GM19240 (cell line): ENCODE data around the gene KCND3.

ENCODE experiments used
- DNase-seq: peaks from one replicate; pipeline ENCODE4 v3.0.0; 2011; ENCODE audit warnings: low spot score; ENCODE audit not compliant: insufficient read length

KCND3 gene

DNA sequence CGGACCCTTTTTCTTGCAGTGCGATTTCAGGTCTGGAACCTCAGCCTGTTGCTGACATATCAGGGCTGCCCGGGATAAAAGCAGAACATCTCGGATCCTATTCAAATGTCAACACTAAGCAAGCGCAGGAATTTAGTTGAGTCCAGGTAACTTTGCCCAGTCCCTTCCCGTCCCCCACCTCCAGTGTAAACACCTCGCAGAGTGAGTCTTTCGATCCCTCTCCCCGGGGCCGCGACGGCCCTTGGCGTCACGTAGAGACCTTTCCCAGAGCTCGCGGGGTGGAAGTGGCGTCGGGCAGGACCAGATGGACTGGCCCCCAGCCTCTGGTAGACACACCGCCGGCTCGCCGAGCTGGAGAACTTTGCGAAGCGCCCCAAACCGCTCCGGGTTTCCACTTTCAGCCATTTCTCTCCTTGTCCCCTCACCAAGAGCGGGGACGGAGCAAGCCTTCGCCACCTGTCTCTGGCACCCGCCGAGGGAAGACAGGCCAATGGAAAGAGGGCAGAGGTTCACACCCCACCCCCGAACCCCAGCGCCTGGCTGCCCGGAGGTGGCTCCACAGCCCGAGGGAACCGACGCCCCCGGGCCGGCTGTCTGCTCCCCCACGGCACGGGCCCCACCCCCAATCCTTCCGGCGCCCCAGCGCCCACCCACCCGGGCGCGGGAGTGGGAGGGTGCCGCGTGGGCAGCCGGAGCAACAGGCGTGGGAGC is 570 bp downstream of the KCND3 start:
- DNase-seq: no peak

DNA sequence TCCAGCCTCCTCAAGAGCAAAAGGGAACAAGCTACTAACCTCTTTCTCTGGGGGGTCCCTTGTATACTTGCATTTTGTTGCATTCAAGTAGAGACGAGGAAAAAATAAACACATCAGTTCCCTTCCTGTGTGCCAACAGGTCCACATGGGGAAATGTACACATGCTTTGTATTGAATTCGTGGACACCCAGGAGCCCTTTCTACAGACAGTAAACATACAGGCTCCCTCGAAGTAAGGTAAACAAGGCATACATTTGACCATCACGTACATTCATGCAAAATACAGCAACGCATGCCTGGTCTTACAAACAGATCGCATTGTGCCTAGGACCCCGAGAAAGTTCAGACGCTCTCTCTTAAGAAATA is 1.1 kb downstream of the KCND3 start:
- DNase-seq: no peak

DNA sequence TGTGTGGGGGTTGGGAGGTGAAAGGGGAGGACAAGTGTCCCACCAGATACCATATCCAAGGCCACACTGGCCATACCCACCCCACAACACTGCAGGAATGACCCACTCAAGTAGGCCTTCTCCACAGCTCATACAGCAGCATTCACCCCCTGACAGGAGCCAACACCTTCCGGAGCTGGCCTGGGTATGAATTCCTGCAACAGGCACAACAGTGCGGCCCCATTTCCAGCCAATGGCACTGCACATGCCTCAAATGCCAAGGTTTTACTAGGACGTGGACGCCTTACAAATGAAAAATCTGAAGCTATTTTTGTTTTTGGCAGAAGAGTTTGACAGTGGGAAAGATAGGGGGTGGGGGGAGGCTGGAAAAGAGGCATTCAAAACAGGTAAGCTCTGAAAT is 2.0 kb downstream of the KCND3 start:
- no peak for DNase-seq

DNA sequence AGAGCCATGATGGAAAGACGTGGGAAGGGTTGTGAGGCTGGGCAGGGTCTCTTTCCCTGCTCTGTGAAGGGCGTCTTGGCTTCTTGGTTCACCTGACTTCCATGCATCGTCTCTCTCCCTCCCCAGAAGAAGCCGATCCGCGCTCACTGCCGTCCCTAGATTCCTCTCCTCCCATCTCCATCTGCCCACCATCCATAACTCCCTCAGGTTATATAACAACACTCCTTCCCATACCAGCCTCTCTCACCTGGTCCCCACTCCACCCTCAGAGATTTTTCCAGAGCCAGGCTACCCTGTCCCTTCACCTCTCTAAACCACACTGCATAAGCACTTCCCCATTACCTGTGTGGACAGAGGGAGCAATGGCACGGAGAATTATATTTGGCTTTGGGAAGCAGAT is 6.0 kb downstream of the KCND3 start:
- DNase-seq: no peak

DNA sequence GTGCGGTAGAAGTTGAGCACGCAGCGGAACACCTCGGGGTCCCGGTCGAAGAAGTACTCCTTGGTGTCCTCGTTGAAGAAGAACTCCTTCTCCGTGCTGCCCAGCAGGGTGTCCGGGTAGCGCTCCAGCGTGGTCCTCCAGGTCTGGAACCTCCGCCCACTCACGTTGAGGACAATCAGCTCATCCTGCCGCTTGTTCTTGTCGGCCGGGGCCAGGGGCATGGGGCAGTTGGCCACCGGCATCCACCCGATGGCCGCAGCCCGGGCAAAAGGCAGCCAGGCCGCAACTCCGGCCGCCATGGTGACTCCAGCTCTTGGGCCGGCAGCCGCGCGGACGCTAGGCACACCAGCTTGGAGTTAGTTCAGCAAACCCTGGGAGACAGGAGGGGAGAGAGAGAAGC is 7.0 kb downstream of the KCND3 start:
- no peak for DNase-seq

DNA sequence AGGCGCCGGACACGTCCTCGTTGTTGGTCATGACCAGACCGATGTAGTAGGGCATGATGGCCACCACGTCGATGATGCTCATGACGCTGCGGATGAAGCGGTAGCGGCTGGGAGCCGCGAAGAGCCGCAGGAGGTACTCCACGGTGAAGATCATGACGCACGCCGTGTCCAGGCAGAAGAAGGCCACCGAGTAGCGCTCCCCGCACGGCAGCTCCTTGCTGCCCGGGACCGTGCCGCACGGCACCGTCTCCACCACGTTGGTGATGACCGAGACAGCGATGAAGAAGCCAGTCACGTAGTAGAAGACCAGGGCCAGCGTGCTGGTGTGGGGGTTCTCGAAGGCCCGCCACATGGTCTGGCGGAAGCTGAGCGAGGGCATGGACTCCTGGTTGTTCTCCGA is 7.6 kb downstream of the KCND3 start:
- no peak for DNase-seq

DNA sequence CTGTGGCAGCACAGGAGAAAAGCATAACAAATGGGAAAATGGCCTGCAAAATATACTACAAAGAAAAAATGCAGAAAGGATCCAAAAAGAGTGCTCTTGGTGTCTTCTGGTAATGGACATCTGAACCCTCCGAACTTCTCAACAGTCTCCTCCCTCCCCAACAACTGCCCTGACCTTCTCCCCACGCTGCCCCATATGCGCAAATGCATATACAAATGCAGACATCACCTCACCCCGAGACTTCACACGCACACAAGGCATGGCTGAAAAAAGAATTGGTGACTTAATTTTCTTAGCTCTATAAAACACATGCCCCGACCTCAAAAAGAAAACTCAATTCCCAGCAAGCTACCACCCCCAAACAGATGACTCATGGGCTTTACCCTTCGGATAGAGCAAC is 8.4 kb downstream of the KCND3 start:
- DNase-seq: no peak

DNA sequence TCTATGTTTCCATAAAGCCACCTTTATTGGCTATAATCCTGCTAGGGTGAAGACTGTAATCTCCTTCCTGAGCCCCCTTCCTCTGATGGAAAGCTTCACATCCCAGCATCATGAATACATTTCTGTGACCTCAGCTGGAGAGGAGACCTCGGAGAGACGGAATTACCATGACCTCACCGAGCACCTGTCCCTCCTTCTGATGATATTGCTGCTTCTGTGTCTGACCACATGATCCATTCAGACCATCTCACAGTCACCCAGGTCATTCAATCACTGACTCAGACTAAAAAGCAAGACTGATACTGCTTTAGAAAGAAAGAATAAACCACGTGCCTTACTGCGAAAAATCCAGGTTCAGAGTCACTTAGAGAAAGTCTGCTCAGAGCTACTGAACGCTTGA is 8.8 kb downstream of the KCND3 start:
- DNase-seq: no peak

DNA sequence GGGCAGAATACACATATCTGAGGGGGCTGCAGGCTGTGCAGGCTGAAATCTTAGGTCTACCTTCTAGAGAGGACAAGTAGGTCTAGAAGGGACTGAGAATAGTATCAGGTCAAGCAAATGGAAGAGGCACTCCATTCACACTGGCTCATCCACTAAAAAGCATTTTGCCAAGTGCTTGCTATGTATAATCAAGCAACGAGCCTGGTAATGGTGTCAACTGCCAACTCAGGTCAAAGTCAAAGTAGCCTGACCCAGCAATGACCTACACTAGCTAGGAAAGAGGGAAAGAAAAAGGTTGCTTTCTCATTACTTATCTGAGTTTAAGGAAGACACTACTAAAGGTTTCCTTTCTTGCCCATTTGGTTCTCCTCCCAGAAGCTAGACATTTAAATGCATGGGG is 10.8 kb downstream of the KCND3 start:
- no peak for DNase-seq

DNA sequence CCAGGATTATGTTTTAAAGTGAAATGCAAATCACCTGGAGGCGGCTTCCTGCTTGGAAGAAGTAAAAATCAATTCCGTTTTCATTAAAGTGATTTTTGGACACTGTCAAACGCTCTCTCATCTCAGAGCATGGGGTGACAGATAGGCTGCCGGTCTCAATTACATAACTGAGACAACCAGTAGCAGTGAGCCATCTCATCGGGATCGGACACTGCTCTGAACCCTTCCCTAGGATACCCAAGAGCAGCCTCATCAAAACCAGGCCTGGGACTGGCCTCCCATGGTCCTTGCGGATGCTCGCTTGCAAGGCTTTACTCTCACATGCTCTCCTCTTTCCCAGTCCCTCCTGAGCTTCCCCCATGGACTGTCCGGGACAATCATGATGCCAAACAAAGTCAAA is 12.1 kb downstream of the KCND3 start:
- no peak for DNase-seq

DNA sequence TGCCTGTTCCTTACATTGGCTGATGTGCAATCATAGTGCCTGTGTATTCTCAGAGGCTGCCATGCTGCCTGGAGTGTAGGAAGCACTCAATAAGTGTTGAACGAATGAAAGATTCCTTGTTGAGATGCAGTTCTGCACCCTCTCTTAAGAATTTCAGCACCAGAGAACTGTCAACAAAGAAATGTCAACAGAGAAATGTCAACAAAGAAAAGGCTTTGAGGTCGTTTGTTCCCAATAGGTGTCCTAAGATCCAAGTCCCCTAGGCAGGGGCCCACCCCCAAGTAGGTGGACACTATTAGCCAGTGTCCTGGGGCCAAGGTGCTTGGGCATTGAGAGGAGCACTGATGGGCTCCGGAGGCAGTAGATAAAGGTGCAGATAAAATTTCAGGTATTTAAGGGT is 12.6 kb downstream of the KCND3 start:
- DNase-seq: no peak

DNA sequence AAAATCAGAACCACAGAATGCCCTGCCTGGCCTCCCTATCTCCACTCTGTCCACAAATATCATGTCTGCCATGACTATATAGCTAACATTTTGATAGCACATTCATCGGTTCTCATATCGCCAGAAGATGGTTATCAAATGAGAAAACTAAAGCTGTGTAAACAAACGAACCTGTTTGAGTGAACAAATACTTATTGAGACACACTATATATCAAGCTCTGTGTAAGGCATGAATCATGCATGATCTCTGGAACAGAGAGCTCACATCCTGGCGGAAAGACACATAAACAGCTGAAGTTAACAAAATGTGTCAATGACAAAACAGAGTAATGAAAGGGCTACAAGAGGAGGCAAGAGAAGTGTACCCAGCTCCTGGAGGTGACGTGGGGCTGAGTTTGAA is 13.1 kb downstream of the KCND3 start:
- no peak for DNase-seq

DNA sequence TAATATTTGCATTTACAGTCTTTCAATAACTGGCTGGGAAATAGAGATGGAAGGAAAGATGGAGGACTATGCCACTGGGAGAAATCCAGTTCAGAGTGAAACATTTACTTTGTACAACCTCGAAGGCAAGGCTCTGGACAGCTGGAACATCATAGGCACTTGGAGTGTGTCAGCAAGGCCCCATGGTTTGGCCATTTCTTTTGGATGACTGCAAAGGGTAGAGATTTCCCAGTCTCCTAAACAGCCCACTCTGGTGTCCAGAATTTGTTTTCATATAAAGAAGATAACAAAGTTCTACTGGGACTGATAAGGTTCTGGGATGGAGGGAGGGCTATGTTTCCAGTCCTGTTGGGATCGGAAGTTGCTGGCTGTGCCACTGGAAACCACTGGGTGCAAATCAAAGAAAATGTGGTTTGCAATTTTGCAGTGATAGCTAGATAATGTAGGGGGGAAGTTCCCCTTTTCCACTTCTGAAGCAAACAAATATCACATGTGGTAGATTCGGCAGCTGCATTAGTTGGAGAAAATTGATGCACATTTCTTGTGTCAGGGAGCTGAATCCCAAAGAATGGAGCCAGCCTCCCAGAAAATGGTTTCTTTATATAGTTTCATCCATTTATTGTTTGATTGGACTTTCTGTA is 16.2 kb downstream of the KCND3 start:
- no peak for DNase-seq

DNA sequence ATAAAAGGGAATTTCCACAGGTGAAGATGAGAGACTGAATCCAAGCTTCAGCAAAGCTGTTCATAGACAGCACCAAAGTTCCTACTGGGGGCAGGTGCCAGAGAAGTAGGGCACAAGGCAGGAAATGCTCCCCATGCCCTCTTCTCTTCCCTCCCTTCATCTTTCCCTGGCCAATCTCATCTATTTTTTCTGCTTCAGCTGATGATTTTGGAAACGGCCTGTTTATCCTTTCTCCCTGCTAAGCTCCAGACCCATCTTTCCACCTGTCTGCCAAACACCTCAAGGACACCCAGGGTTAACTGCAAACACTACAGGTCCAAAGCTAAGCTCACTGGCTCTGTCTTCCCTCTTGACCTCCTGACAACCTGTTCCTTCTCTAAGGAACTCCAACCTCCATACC is 18.1 kb downstream of the KCND3 start:
- DNase-seq: no peak

DNA sequence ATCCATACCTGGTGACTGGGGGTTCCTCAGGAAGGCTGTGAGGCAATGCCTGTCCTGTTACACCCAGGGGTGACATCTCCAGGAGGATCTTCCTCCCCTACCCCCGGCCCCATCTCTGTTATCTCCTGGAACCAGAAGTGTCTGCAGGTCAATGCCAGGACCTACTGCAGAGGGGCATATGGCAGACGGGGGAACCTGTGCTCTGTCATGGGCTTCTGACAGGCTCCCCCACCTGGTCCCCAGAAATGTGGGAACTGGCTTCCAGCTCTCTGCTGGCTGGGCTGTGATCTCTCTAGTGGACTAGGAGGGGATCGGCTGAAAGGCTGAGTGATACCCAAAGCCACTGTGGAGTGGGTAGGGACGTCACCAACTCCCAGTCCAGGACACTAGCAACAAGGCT is 21.0 kb downstream of the KCND3 start:
- DNase-seq: no peak

DNA sequence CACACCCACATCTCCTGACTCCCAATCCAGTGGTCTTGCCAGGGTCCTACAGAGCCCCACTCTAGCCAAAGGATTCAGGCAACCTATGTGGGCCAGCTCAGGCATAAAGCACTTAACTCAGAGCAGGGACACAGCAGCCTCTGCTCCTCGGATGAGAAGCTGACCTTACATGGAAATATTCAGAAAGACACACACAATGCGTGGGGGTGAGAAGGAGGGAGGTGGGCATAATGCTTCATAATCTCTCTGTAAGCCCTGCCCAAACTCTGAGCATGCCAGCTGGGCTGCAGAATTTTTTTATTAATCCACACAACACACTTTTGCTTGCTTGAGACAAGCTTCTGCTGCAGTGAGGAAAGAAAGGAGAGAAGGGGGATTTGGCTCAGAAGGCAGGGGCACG is 21.6 kb downstream of the KCND3 start:
- no peak for DNase-seq

DNA sequence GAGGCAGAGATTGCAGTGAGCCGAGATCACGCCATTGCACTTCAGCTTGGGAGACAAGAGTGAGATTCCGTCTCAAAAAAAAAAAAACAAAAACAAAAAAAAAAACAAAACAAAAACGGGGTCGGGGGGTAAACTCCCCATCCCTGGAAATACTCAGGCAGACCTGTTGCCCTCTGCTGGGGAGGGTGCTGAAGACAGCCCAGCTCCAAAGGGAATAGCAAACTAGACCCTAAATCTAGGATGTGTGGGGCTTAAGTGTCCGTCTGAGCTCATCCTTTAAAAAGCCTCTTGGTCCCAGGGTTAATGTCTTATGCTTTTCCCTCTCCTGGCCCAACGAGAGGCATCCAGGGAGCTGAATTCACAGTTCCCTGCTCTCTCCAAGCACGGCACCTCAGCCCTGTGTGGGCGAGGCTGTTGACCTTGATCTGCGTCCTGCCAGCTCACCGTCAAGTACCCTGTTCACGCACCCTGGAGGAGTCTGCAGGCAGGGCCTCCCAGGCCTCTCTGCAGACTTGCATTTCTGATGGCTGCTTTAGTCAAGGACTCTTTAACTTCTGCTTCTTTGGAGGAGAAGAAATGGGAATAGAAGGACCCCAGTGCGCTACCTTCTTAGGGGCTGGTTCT is 22.3 kb downstream of the KCND3 start:
- no peak for DNase-seq

DNA sequence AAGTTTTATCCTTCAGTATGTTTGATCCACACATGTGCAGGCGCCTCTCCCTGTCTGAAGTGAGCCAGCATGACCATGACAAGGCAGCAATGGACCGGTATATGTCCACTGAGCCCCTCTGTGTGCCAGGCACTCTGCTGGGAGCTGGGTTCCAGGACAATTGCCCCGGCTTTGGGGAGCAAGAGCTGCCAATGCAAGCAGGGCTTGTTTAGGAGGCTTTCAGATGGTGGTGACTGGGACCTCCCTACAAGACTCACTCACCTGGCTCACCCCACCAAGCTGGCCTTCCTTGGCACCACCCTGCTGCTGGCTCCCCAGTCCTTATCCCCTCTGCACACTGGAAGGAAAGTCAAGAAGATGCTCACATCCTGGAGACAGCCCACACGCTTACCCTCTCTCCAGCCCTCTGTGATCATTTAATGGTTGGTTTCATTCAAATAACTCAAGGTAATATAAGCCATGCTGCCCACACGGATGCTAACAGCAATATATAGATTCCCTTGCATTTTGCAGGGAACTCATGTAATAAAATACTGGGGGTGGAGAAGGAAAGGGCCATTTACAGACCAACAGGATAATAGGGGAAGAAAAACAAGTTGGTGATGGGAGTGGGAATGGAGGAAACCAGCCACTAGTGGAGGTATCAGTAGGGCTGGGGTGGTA is 23.6 kb downstream of the KCND3 start:
- DNase-seq: no peak

DNA sequence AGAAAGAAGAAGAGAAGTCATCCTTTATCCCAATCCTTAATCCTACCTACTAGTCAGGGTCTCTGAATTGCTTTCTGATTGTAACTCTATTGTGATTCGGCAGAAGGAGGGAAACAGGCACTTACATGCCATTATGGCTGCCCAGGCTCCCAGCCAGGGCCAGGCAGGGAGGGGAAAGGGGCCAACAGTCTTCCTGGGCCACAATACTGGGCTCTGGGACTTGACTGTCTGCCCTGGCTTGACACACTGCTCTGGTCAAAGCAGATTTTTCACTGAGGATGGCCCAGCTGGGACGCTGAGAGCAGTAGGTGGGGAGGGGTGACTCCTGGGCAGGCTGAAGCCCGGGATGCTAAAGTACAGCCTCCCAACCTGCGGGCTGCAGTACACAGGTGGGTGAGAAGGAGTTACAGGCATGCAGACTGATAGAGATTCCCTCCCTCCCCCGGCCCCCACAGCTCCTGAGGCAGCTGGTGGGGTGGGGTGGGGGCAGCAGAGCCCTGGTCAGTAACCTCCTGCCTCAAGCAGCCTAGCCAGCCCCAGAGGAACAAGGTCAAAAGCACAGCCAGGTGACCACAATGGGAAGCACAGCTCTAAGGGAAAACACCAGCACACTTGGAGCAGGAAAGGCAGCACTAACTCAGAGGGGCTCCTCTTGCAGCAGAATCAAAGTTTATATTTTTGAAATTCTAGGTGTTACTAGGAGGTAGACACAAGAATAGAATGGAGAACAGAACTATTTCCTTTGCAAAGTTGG is 25.3 kb downstream of the KCND3 start:
- DNase-seq: no peak

DNA sequence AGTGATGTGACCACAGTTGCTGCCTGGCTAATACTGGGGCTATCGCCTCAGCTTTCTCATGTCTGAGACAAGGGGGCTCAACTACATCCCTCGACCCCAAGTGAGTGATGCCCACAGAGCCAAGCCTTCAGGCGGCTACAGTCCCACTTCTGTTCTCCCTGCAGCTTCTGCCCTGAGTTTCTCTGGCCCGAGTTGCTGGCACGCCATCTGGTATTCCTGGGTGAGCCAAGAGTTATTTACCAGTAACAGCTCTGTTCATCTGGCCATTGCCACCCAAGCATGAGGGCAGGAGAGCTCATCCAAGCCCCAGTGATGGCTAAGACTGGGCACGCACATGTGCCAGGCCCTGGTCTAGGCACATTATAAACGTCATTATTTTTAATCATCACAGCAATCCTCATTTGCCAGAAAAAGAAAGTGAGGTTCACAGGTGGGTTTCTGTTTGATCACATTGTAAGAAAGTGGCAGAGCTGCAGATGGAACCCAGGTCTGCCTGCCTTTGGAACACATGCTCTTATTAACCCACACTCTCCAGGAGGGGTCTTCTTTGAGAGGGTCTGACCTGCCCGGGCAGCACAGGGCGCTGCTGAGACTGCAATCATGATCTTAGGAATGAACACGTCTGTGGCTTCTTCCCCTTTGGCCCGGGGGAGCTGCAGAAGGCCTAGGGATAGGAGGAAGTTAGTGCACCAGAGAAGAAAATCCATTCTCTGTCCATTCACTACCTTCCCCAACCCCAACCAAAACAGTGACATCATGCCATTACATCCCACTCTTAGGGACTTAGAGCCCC is 27.5 kb downstream of the KCND3 start:
- no peak for DNase-seq

DNA sequence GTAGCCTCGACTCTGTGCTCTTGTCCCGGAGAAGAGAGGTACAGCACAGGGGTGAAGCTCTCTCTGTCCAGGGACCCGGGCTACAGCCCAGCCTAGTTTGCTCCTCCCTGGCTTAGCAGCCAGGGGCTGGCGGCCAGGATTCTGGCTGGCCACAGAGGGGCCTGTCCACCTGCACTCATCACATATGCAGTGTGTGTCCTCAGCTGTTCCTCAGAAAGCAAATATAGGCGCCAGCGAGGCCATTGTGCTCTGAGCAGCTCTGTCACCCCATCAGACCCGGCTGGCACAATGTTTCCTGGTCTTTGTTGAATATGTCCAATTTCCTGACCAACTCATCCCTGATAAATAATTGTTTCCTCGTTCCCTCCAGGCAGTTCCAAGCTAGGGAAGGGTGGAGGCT is 28.5 kb downstream of the KCND3 start:
- no peak for DNase-seq
